ENCODE data around the gene CADPS.

Gene CADPS

GRCh38 chr3:62534326-62534725 is 340.9 kb downstream of the CADPS start:
- TF ChIP-seq ZFX (IDR thresholded peaks at IDR 0.05) (no peak), CTCF (conservative IDR thresholded peaks at IDR 0.05) (no peak)

GRCh38 chr3:62532796-62533195 is 342.4 kb downstream of the CADPS start:
- H3K27ac ChIP-seq: no peak overlapping the region
- no peak for TF ChIP-seq ZFX (IDR thresholded peaks at IDR 0.05)
- no peak for TF ChIP-seq CTCF (conservative IDR thresholded peaks at IDR 0.05)

More at GRCh38 chr3:62534326-62534725, 340.9 kb downstream of the CADPS start:
- H3K27ac ChIP-seq: no peak overlapping the region

GRCh38 chr3:62531981-62532380 is 343.2 kb downstream of the CADPS start:
- no peak for TF ChIP-seq ZFX (IDR thresholded peaks at IDR 0.05)
- TF ChIP-seq CTCF (conservative IDR thresholded peaks at IDR 0.05): no peak
- no peak overlapping the region for H3K27ac ChIP-seq

GRCh38 chr3:62531493-62531892 is 343.7 kb downstream of the CADPS start:
- H3K27ac ChIP-seq: no peak overlapping the region
- TF ChIP-seq CTCF (conservative IDR thresholded peaks at IDR 0.05) (no peak), ZFX (IDR thresholded peaks at IDR 0.05) (no peak)

- TF ChIP-seq ZFX (IDR thresholded peaks at IDR 0.05) (no peak), CTCF (conservative IDR thresholded peaks at IDR 0.05) (no peak)
- no peak overlapping the region for H3K27ac ChIP-seq
Observed at GRCh38 chr3:62529230-62529629, 346.0 kb downstream of the CADPS start.

- no peak for TF ChIP-seq CTCF (conservative IDR thresholded peaks at IDR 0.05)
- TF ChIP-seq ZFX (IDR thresholded peaks at IDR 0.05): no peak
- no peak overlapping the region for H3K27ac ChIP-seq
Observed at GRCh38 chr3:62527474-62527873, 347.7 kb downstream of the CADPS start.

- H3K27ac ChIP-seq: no peak overlapping the region
- TF ChIP-seq CTCF (conservative IDR thresholded peaks at IDR 0.05): no peak
- TF ChIP-seq ZFX (IDR thresholded peaks at IDR 0.05): no peak
Observed at GRCh38 chr3:62525281-62525680, 349.9 kb downstream of the CADPS start.
